HG02981 (cell line): ENCODE data around the gene ZNF552.
"Not testable (repeated sequence)": the region's sequence is repeated elsewhere in the genome, so short reads cannot be mapped to it uniquely, and the experiment has no call there.

Experiments
- ATAC-seq: cut with Tn5 transposase; IDR thresholded peaks from one replicate; pipeline ENCODE4 v1.9.1; 2021; ENCODE audit warnings: mild to moderate bottlenecking, moderate library complexity; ENCODE audit not compliant: unreplicated experiment

The ZNF552 gene

DNA sequence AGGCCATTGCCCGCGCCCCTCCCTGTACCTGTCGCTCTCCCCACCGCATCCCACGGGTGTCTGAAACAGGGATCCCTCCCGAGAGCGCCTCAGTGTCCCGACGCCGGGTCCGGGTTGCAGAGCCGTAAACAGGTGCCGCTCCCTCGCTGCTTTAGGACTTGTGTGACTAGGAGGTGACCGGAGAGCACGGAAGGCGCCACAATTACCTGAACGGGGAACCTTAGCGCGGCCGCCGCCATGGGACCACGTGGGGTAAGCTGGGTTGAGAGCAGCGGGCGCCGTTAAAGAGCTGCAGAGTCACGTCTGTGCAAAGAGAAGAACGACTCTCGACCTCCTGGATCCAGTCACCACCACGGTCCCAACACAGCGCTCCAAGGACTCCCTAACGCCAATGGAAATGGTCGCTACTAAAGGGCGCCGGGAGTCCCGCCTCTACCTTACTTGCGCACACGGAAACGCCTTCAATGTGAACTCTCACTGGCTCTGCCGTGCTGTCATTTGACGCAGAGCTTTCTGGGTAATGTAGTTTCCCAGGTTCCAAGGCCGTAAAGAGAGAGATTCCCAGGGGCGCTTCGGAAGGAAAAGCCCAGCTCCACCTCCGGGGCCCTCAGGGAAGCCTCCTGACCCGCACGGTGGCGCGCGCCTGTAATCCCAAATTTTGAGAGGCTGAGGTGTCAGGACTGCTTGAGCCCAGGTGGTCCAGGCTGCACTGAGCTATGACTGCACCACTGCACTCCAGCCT is at the start of gene ZNF552:
TSS of gene ZNF552 (minus strand) at position 409 of the 742 bp plus-strand sequence. CDS start at position 239, 170 bp downstream.
- ATAC-seq: peak; percentile 71

DNA sequence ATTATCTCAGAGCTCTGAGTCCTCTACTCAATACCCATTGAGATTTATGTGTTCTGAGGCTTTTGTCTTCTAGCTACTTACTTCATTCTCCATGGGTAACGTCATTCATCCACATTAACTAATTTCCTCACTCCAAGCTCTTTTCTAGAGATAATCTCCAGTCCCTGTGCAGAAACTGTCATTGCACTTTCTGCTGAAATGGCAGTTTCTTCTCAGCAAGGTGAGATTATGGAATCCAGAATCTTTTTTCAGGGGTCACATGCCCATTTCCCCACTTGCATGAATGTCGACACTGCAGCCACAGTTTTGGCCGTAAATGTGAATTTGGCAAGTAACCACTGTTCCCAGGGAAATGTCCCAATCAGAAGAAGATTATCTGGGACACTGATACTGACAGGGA is 47.6 kb upstream of the ZNF552 start:
- ATAC-seq: not testable (repeated sequence)

DNA sequence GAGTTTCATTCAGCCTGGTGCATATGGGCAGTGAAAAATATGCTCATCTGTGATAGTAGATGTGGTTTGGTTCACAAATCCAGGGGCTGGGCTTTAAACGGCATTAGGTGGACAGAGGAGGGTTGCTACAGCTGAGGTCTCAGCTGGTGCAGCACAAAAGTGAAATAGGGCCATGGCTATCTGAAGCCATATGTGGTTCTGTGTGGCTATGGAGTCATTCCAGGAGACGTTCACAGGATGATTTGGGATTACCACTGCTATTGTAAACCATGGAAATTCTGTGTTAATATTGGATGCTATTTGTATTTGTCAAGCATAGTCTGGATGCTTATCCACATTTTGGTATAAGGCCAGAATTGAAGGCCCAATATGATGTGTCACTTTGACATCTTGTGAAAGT is 39.4 kb upstream of the ZNF552 start:
- ATAC-seq: not testable (repeated sequence)

DNA sequence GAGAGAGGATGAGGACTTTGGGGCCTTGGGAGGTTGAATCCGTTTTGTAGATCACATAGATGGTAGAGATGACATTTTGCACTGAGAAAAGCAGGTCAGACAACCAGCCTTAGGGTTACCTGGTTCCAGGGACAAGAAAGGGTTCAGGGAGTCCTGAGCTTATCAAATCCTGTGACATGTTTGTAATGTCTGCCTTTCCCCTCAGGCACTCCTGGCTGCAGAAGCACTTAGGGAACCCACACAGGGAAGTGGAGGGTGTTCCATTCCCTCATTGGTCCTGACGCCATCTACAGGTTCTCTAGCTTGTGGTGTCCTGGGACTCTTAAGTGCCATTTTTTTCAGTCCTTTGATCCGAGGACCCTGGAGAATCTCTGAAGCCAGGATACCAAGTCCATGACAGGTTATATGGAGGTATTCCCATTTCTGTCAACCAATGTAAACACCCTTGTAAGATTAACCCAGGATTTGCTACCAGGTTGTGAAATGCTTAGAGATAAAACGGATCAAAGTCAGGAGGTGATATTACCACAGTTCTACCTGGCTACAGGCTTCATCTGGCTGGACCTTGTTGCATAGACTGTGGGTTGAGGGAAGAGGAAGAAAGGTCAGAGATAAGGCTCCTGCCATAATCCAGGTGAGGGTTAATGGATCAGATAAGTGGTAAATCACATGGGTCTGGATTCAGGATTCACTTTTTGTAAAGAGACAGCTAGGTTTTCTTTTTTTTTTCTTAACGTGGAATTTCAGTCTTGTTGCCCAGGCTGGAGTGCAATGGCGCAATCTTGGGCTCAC is 37.3 kb upstream of the ZNF552 start:
- ATAC-seq: not testable (repeated sequence)

DNA sequence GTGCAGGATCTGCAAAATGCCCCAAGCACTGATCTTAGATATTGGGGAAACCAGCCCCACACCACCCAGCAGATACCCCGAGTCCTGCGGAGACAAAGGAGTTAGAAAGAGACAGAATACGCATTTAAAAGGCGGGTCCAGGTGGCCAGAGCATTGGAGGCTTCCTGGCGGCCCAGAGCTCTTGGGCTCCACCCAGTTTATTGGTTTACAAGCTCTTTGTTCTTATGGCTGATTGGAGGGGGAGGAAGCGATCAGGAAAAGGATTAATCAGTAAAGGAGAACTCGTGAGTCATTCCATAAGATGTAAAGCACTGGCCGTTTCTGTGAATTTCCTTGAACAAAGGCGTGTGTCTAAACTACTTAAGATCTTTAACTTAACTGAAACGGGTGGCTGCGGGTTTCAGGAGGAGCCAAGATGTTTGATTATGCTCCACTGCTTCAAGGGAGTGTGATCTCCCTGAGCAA is 35.9 kb upstream of the ZNF552 start:
- ATAC-seq: no peak

DNA sequence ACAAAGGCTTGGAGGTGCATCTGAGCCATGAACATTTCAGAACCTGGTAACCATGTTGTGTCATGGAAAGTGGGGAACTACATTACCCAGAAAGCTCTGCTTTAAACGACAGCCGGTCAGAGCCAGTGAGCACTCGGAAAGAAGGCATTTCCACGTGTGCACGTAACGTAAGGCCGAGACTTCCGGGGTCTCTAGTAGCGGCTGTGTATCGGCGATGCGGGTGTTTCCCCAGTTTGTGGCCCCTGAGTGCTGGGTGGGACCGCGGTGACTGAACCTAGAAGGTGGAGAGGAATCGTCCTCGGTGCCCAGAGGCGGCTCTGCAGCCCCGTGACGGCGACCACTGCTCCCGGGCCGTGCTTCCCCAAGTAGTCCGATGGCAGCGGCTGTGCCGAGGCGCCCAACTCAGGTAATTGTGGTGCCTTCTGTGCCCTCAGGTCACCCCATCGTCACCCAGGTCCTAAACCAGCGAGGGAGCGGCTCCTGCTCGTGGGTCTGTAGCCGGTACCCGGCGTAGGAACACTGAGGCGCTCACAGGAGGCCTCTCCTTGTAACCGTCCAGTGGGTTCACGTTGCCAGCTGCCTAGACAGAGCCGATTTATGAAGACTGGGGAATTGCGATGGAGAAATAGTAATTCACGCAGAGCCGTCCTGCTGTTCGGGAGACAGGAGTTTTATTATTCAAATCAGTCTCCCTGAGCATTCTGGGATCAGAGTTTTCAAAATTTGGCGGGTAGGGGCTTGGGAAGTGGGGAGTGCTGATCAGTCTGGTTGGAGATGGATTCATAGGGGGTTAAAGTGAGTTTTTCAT is 35.2 kb upstream of the ZNF552 start, which contains the start of gene ZNF587:
TSS of gene ZNF587 (plus strand) at position 194 of the 808 bp plus-strand sequence. CDS start at position 374, 180 bp downstream.
- peak; percentile 96 for ATAC-seq

DNA sequence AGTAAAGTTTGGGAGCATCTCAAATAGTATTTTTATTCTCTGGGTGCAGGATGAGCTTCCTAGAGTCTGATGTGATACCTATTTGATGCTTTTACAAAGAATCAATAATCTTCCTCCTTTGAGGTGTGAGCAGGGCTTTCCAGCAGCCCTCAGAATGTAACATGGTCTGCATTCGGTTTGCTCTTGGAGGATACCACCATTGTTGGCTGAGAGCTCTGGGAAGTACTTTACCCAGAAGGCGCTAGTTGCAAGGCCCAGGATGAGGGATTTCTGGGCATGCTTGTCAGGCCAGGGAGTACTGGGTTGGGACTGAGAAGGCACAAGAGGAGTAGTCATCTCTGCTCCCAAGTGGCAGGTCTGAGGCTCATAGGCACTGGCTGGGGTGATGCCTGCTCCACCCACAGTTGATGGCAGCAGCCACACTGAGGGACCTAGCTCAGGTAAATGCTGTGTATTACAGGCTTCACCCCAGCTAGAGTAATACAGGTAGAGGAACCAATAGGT is 34.5 kb upstream of the ZNF552 start:
- ATAC-seq: peak; percentile 16

DNA sequence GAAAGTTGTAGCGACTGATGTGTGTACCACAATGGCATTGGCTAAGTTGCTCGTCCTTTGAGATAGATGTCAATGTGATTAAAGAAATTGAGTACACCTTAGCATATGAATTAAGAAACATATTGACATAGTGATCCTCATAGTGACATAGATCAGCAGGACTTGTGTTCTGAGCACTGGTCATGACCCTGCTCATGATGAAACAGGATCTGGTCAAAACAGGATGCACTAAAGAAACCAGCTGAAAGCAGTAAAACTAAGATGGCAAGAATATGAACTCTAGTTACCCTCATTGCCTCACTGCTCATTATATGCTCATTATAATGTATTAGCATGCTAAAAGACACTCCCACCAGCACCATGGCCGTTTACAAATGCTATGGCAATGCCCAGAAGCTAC is 32.5 kb upstream of the ZNF552 start:
- ATAC-seq: not testable (repeated sequence)

DNA sequence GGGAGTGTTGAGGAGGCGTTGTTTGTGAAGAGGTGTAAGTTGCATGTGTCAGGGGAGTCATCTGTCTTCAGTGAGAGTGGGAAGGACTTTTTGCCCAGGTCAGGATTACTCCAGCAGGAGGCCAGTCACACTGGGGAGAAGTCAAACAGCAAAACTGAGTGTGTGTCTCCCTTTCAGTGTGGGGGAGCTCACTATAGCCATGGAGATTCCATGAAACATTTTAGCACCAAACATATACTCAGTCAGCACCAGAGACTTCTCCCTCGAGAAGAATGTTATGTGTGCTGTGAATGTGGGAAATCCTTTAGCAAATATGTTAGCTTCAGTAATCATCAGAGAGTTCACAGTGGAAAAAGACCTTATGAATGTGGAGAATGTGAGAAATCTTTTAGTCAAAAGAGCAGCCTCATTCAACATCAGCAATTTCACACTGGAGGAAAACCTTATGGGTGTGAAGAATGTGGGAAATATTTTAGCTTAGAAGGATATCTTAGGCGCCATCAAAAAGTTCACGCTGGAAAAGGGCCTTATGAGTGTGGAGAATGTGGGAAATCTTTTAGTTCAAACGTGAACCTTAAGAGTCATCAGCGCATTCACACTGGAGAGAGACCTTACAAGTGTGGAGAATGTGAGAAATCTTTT is 26.5 kb upstream of the ZNF552 start:
- no peak for ATAC-seq

DNA sequence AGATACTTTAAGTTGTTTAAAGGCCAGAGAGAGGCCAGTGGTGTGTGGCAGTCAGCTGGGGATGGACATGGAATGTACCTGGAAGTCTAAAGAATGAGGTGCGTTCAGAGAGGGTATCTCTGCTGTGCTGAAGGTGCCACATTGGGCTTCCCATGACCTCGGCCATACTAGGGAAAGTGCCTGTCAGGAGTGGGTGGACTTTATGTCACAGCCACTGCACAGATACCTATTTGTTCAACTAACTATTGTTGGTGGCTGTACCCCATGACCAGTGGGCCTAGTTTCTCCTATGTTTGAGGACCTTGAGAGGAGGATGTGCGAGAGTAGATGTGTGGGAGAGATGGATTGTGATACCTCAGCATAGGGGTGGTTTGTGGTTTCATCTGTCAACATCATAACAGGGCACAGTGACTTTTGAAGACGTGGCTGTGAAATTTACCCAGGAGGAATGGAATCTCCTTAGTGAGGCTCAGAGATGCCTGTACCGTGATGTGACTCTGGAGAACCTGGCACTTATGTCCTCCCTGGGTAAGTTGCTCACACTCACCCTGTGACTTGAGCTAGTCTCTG is 24.0 kb upstream of the ZNF552 start:
- not testable (repeated sequence) for ATAC-seq

DNA sequence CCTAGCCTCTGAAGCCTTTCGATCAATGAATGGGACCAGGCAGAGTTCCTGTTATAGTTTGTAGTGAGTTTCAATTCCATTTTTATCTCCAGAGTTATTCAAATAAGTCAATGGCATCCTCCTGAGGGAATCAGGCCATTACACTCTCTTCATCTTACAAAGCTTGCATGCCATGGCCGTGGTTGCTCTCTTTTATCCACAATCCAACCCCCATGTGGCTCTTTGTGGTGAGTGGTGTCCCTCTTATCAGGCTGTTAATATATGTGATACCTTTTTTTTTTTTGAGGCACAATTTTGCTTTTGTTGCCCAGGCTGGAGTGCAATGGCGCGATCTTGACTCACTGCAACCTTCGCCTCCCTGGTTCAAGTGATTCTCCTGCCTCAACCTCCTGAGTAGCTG is 22.3 kb upstream of the ZNF552 start:
- ATAC-seq: not testable (repeated sequence)

DNA sequence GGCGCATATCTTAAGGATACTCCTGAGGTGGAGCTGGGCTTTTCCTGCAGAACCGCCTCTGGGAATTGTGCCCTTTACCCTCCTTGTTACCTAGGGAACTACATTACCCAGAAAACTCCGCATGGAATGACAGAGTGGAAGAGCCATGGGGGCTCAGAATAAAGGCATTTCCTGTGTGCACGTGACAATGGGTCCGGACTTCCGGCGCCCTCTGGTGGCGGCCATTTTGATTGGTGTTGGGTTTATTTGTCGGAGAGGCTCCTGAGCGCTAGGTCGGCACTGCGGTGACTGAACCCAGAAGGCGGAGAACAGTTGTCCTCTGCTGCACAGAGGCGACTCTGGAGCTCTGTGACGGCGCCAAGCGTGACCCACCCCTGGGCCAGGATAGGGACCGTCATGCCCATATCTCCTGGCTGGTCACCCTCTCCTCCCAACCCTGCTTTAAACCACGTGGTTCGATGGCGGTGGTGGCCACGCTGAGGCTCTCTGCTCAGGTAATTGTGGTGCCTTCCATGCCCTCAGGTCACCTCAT is 15.4 kb upstream of the ZNF552 start, which contains the start of gene ZNF587B:
TSS of gene ZNF587B (plus strand) at position 229 of the 532 bp plus-strand sequence. CDS start at position 459, 230 bp downstream.
- ATAC-seq: no peak

DNA sequence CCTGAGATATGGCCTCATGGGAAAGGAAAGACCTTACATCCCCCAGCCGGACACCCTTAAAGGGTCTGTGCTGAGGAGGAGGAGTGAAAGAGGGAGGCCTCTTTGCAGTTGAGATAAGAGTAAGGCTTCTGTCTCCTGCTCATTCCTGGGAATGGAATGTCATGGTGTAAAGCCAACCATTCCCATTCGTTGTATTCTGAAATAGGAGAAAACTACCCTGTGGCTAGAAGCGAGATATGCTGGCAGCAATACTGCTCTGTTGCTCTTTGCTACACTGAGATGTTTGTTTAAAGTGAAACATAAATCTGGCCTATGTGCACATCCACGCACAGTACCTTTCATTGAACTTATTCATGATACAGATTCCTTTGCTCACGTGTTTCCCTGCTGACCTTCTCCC is 14.6 kb upstream of the ZNF552 start:
- ATAC-seq: no peak

DNA sequence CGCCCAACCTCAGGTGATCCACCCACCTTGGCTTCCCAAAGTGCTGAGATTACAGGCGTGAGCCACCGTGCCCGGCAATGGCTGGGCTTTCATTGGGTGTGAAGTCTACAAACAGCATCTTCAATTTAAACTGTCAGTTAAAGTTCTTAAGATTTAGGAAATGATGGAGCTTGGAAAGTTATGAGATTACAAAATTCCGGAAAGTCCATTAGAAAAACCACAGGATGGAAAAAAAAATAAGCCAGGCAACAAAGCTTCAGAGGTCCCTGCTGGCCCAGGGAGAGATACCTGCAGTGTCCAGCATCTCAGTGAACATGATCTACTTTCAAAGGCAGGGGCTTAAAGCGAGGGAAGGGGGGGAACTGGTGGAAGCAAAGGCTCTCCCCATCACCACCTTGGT is 10.8 kb upstream of the ZNF552 start:
- no peak for ATAC-seq

DNA sequence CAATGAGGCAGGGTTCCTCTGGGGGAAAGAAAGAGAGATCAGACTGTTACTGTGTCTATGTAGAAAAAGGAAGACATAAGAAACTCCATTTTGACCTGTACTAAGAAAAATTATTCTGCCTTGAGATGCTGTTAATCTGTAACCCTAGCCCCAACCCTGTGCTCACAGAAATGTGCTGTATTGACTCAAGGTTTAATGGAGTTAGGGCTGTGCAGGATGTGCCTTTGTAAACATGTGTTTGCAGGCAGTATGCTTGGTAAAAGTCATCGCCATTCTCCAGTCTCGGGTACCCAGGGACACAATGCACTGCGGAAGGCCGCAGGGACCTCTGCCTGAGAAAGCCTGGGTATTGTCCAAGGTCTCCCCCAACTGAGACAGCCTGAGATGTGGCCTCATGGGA is 8.9 kb upstream of the ZNF552 start:
- ATAC-seq: not testable (repeated sequence)

DNA sequence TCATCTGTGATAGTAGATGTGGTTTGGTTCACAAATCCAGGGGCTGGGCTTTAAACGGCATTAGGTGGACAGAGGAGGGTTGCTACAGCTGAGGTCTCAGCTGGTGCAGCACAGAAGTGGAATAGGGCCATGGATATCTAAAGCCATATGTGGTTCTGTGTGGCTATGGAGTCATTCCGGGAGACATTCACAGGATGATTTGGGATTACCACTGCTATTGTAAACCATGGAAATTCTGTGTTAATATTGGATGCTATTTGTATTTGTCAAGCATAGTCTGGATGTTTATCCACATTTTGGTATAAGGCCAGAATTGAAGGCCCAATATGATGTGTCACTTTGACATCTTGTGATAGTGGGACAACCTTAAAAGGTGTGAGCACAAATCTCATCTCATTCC is 8.4 kb upstream of the ZNF552 start:
- ATAC-seq: not testable (repeated sequence)

DNA sequence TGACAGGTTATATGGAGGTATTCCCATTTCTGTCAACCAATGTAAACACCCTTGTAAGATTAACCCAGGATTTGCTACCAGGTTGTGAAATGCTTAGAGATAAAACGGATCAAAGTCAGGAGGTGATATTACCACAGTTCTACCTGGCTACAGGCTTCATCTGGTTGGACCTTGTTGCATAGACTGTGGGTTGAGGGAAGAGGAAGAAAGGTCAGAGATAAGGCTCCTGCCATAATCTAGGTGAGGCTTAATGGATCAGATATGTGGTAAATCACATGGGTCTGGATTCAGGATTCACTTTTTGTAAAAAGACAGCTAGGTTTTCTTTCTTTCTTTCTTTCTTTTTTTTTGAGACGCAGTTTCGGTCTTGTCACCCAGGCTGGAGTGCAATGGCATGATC is 6.8 kb upstream of the ZNF552 start:
- not testable (repeated sequence) for ATAC-seq

DNA sequence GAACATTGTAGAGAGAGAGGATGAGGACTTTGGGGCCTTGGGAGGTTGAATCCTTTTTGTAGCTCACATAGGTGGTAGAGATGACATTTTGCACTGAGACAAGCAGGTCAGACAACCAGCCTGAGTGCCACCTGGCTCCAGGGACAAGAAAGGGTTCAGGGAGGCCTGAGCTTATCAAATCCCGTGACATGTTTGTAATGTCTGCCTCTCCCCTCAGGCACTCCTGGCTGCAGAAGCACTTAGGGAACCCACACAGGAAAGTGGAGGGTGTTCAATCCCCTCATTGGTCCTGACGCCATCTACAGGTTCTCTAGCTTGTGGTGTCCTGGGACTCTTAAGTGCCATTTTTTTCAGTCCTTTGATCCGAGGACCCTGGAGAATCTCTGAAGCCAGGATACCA is 6.4 kb upstream of the ZNF552 start:
- ATAC-seq: not testable (repeated sequence)

DNA sequence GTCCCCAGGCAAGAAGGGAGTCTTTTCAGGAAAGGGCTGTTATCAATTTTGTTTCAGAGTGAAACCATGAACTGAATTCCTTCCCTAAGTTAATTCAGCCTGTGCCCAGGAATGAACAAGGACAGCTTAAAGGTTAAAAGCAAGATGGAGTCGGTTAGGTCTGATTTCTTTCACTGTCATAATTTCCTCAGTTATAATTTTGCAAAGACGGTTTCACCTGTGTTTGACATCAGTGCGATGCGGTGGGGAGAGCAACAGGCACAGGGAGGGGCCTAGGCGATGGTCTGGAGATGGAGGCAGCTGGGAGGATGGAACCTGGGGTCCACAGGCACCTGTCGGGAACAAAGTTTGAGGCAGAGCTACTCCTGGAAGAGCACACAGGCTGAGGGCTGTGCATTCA is 5.9 kb upstream of the ZNF552 start:
- no peak for ATAC-seq
